ENCODE results near the gene ZFYVE19. TPM values are rescaled to one million over a fixed set of nuclear protein-coding genes. Genes with fewer than 3 reads are reported as not detected.

ZFYVE19 gene
- total and polyA plus RNA-seq, 2 of the 13 experiments (the other 11 are each of a cell fraction or from before 2014, with no cell fraction given), result 23.3 to 44.0 TPM

- TF ChIP-seq ZBTB4 (CRISPR knock-in tag; IDR thresholded peaks at IDR 0.05; ENCODE audit: borderline replicate concordance) (no peak), TFE3 (CRISPR knock-in tag; IDR thresholded peaks at IDR 0.05) (peak; percentile 78), ARNTL (CRISPR knock-in tag; IDR thresholded peaks at IDR 0.05) (no peak; the same call in 1 of the 2 replicates), ZZZ3 (CRISPR knock-in tag; IDR thresholded peaks at IDR 0.05; ENCODE audit: borderline replicate concordance) (0 out of 2 replicates have a peak, but pooled peaks have one; percentile 50), HHEX (CRISPR knock-in tag; IDR thresholded peaks at IDR 0.05) (no peak), IRF9 (CRISPR knock-in tag; IDR thresholded peaks at IDR 0.05; ENCODE audit: borderline replicate concordance) (no peak), IKZF5 (CRISPR knock-in tag; IDR thresholded peaks at IDR 0.05) (0 out of 2 replicates have a peak, but pooled peaks have one; percentile 44), ZNF598 (CRISPR knock-in tag; IDR thresholded peaks at IDR 0.05; ENCODE audit: borderline replicate concordance) (0 out of 2 replicates have a peak, but pooled peaks have one; percentile 16), ZNF563 (CRISPR knock-in tag; IDR thresholded peaks at IDR 0.05) (peak; percentile 93), ZNF567 (CRISPR knock-in tag; IDR thresholded peaks at IDR 0.05; ENCODE audit: borderline replicate concordance) (peak; percentile 53), ZNF766 (CRISPR knock-in tag; IDR thresholded peaks at IDR 0.05; ENCODE audit: borderline replicate concordance) (0 out of 2 replicates have a peak, but pooled peaks have one; percentile 18), ZFP90 (CRISPR knock-in tag; IDR thresholded peaks at IDR 0.05; ENCODE audit: borderline replicate concordance) (no peak; the same call in 1 of the 2 replicates), FOSL2 (CRISPR knock-in tag; IDR thresholded peaks at IDR 0.05) (no peak)
- TF ChIP-seq, protein P1, sequence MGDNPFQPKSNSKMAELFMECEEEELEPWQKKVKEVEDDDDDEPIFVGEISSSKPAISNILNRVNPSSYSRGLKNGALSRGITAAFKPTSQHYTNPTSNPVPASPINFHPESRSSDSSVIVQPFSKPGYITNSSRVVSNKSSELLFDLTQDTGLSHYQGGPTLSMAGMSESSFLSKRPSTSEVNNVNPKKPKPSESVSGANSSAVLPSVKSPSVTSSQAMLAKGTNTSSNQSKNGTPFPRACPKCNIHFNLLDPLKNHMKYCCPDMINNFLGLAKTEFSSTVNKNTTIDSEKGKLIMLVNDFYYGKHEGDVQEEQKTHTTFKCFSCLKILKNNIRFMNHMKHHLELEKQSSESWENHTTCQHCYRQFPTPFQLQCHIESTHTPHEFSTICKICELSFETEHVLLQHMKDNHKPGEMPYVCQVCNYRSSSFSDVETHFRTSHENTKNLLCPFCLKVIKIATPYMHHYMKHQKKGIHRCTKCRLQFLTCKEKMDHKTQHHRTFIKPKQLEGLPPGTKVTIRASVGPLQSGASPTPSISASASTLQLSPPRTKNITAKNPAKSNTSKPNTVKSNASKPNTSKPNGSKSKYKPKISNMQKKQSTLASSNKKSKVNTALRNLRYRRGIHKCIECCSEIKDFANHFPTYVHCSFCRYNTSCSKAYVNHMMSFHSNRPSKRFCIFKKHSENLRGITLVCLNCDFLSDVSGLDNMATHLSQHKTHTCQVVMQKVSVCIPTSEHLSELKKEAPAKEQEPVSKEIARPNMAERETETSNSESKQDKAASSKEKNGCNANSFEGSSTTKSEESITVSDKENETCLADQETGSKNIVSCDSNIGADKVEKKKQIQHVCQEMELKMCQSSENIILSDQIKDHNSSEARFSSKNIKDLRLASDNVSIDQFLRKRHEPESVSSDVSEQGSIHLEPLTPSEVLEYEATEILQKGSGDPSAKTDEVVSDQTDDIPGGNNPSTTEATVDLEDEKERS (CRISPR knock-in tag; IDR thresholded peaks at IDR 0.05), result no peak
Measured at GRCh38 chr15:40763801-40764628, 42.9 kb upstream of the ZFYVE19 start, which contains the start of gene GCHFR (continued).

All from HepG2 (cell line).